SK-N-SH treated with all-trans-retinoic acid at 6 μM for 48 hours (cell line): Measurements from ENCODE around the gene CCDC187.

ENCODE experiments used
- ATAC-seq: fragments of 200-7000 bp; cut with Tn5 transposase; 3 replicates; pipeline ENCODE4 v1.9.1; 2020; ENCODE audit warnings: mild to moderate bottlenecking, moderate library complexity
- ARNTL ChIP-seq: fragments of 450-650 bp; formaldehyde crosslinking; IDR thresholded peaks from 2 replicates; pipeline ENCODE4 v1.5.0; 2020; ENCODE audit warnings: low read depth, mild to moderate bottlenecking, moderate library complexity, borderline replicate concordance
- BACH2 ChIP-seq: fragments of 250-450 bp; sonication (Bioruptor Pico); IDR thresholded peaks from 2 replicates; pipeline ENCODE4 v1.9.0; 2021; ENCODE audit warnings: mild to moderate bottlenecking, borderline replicate concordance
- CSDC2 ChIP-seq: fragments of 250-450 bp; sonication (Bioruptor Pico); IDR thresholded peaks from 2 replicates; pipeline ENCODE4 v1.5.0; 2020; ENCODE audit warnings: mild to moderate bottlenecking, moderate library complexity
- ESRRG ChIP-seq: fragments of 250-450 bp; sonication (Bioruptor Pico); IDR thresholded peaks from 2 replicates; pipeline ENCODE4 v1.6.1; 2021; ENCODE audit warnings: mild to moderate bottlenecking
- GLIS3 ChIP-seq: fragments of 250-450 bp; sonication (Bioruptor Pico); IDR thresholded peaks from 2 replicates; pipeline ENCODE4 v1.5.0; 2020; ENCODE audit warnings: mild to moderate bottlenecking, moderate library complexity
- ISL1 ChIP-seq: fragments of 250-450 bp; sonication (Bioruptor Pico); IDR thresholded peaks from 2 replicates; pipeline ENCODE4 v2.1.2; 2022; ENCODE audit warnings: mild to moderate bottlenecking, moderate library complexity
- OSR1 ChIP-seq: fragments of 250-450 bp; sonication (Bioruptor Pico); IDR thresholded peaks from 2 replicates; pipeline ENCODE4 v1.8.0; 2022; ENCODE audit warnings: moderate library complexity, mild to moderate bottlenecking, inconsistent platforms
- PPARA ChIP-seq: fragments of 250-450 bp; sonication (Bioruptor Pico); IDR thresholded peaks from 2 replicates; pipeline ENCODE4 v1.5.0; 2020; ENCODE audit warnings: mild to moderate bottlenecking, borderline replicate concordance
- RARB ChIP-seq: fragments of 250-450 bp; sonication (Bioruptor Pico); IDR thresholded peaks from 2 replicates; pipeline ENCODE4 v1.8.0; 2021; ENCODE audit warnings: mild to moderate bottlenecking, moderate library complexity
- SNAI2 ChIP-seq: fragments of 250-450 bp; sonication (Bioruptor Pico); IDR thresholded peaks from 2 replicates; pipeline ENCODE4 v1.5.0; 2020; ENCODE audit warnings: mild to moderate bottlenecking, moderate library complexity
- TCF4 ChIP-seq: fragments of 250-450 bp; sonication (Bioruptor Pico); IDR thresholded peaks from 2 replicates; pipeline ENCODE4 v1.8.0; 2021; ENCODE audit warnings: mild to moderate bottlenecking, moderate library complexity, borderline replicate concordance
- TOX ChIP-seq: fragments of 250-450 bp; sonication (Bioruptor Pico); IDR thresholded peaks from 2 replicates; pipeline ENCODE4 v1.8.0; 2021; ENCODE audit warnings: mild to moderate bottlenecking, moderate library complexity, borderline replicate concordance
- TSHZ2 ChIP-seq: fragments of 250-450 bp; sonication (Bioruptor Pico); IDR thresholded peaks from 2 replicates; pipeline ENCODE4 v1.5.0; 2020; ENCODE audit warnings: mild to moderate bottlenecking, moderate library complexity
- ZC3H10 ChIP-seq: fragments of 250-450 bp; sonication (Bioruptor Pico); IDR thresholded peaks from 2 replicates; pipeline ENCODE4 v1.5.1; 2021; ENCODE audit warnings: mild to moderate bottlenecking, moderate library complexity
- ZFP3 ChIP-seq: fragments of 250-450 bp; sonication (Bioruptor Pico); IDR thresholded peaks from 2 replicates; pipeline ENCODE4 v1.5.0; 2020; ENCODE audit warnings: mild to moderate bottlenecking, moderate library complexity
- ZNF565 ChIP-seq: fragments of 450-650 bp; formaldehyde crosslinking; conservative IDR thresholded peaks from 2 replicates; pipeline ENCODE4 v1.5.0; 2020; ENCODE audit warnings: low read depth, mild to moderate bottlenecking, moderate library complexity
- ZNF70 ChIP-seq: fragments of 450-650 bp; formaldehyde crosslinking; IDR thresholded peaks from 2 replicates; pipeline ENCODE4 v1.5.0; 2020; ENCODE audit warnings: mild to moderate bottlenecking, moderate library complexity
- ZNF8 ChIP-seq: fragments of 450-650 bp; formaldehyde crosslinking; IDR thresholded peaks from 2 replicates; pipeline ENCODE4 v1.5.0; 2020; ENCODE audit warnings: mild to moderate bottlenecking, moderate library complexity
- TF ChIP-seq, protein P1 (sequence below): fragments of 250-450 bp; sonication (Bioruptor Pico); IDR thresholded peaks from 2 replicates; pipeline ENCODE4 v1.5.1; 2021; ENCODE audit warnings: mild to moderate bottlenecking, moderate library complexity
- TF ChIP-seq, protein P2 (sequence below): fragments of 250-450 bp; sonication (Bioruptor Pico); IDR thresholded peaks from 2 replicates; pipeline ENCODE4 v1.5.1; 2020; ENCODE audit warnings: low read depth, mild to moderate bottlenecking, moderate library complexity
- TF ChIP-seq, protein P3 (sequence below): fragments of 250-450 bp; sonication (Bioruptor Pico); IDR thresholded peaks from 2 replicates; pipeline ENCODE4 v1.8.0; 2020; ENCODE audit warnings: mild to moderate bottlenecking, moderate library complexity, borderline replicate concordance
- TF ChIP-seq, protein P4 (sequence below): fragments of 250-450 bp; sonication (Bioruptor Pico); IDR thresholded peaks from 2 replicates; pipeline ENCODE4 v1.8.0; 2021; ENCODE audit warnings: low read depth, mild to moderate bottlenecking, moderate library complexity, borderline replicate concordance

The CCDC187 gene

DNA sequence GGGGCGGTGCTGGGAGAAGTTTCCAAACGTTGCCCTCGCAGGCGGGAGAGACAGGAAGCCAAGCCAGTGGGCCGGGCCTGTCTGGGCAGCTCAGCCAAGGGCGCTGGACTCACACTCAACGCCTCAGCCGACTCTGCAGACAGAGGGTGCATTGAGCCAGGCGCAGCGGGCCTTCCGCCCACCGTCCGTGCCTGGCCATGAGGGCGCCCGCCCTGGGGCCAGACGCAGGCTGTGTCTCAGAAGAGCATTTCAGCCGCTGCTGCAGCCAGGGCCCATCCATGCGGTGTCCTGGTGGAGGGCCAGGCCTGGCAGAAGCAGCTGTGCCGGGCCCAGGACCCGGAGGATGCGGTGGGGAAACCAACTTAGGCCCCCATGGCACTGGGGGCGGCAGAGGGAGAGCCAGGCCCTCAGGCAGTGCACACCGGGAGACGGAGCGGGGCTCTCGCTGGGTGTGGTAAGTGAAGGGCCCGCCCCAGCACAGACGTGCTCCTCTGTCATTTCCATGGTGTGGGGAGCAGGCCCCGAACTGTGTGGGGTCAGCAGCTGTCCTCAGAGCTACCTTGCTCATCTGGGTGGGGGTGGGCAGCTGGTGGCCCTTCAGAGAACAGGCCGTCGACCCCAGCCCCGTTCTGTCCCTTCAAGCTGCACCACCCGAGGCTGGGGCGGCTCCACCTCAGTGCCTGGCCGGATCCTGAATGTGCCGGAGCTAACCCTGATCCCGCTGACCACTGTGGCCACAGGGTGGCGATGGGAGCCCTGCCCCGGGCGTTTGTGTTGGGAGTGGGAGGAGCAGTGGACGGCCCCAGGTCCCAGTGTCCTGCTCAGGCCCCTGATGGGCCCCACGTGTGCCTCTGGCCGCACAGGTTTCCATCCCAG is 41.6 kb upstream of the CCDC187 start:
- peak; percentile 69 for ATAC-seq
- TF ChIP-seq, protein P1, sequence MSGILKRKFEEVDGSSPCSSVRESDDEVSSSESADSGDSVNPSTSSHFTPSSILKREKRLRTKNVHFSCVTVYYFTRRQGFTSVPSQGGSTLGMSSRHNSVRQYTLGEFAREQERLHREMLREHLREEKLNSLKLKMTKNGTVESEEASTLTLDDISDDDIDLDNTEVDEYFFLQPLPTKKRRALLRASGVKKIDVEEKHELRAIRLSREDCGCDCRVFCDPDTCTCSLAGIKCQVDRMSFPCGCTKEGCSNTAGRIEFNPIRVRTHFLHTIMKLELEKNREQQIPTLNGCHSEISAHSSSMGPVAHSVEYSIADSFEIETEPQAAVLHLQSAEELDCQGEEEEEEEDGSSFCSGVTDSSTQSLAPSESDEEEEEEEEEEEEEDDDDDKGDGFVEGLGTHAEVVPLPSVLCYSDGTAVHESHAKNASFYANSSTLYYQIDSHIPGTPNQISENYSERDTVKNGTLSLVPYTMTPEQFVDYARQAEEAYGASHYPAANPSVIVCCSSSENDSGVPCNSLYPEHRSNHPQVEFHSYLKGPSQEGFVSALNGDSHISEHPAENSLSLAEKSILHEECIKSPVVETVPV (CRISPR knock-in tag) = no peak
- TF ChIP-seq ZNF565 (CRISPR knock-in tag) = no peak
- TF ChIP-seq ZNF70 (CRISPR knock-in tag) = no peak
- TF ChIP-seq TSHZ2 (CRISPR knock-in tag) = no peak
- no peak for TF ChIP-seq ESRRG (CRISPR knock-in tag)
- TF ChIP-seq, protein P2, sequence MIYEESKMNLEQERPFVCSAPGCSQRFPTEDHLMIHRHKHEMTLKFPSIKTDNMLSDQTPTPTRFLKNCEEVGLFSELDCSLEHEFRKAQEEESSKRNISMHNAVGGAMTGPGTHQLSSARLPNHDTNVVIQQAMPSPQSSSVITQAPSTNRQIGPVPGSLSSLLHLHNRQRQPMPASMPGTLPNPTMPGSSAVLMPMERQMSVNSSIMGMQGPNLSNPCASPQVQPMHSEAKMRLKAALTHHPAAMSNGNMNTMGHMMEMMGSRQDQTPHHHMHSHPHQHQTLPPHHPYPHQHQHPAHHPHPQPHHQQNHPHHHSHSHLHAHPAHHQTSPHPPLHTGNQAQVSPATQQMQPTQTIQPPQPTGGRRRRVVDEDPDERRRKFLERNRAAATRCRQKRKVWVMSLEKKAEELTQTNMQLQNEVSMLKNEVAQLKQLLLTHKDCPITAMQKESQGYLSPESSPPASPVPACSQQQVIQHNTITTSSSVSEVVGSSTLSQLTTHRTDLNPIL (CRISPR knock-in tag) = no peak
- no peak for TF ChIP-seq ARNTL
- no peak for TF ChIP-seq GLIS3
- no peak for TF ChIP-seq ZNF8 (CRISPR knock-in tag)
- TF ChIP-seq, protein P3, sequence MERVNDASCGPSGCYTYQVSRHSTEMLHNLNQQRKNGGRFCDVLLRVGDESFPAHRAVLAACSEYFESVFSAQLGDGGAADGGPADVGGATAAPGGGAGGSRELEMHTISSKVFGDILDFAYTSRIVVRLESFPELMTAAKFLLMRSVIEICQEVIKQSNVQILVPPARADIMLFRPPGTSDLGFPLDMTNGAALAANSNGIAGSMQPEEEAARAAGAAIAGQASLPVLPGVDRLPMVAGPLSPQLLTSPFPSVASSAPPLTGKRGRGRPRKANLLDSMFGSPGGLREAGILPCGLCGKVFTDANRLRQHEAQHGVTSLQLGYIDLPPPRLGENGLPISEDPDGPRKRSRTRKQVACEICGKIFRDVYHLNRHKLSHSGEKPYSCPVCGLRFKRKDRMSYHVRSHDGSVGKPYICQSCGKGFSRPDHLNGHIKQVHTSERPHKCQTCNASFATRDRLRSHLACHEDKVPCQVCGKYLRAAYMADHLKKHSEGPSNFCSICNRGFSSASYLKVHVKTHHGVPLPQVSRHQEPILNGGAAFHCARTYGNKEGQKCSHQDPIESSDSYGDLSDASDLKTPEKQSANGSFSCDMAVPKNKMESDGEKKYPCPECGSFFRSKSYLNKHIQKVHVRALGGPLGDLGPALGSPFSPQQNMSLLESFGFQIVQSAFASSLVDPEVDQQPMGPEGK (CRISPR knock-in tag) = no peak
- no peak for TF ChIP-seq ZC3H10 (CRISPR knock-in tag)
- TF ChIP-seq BACH2 = no peak

DNA sequence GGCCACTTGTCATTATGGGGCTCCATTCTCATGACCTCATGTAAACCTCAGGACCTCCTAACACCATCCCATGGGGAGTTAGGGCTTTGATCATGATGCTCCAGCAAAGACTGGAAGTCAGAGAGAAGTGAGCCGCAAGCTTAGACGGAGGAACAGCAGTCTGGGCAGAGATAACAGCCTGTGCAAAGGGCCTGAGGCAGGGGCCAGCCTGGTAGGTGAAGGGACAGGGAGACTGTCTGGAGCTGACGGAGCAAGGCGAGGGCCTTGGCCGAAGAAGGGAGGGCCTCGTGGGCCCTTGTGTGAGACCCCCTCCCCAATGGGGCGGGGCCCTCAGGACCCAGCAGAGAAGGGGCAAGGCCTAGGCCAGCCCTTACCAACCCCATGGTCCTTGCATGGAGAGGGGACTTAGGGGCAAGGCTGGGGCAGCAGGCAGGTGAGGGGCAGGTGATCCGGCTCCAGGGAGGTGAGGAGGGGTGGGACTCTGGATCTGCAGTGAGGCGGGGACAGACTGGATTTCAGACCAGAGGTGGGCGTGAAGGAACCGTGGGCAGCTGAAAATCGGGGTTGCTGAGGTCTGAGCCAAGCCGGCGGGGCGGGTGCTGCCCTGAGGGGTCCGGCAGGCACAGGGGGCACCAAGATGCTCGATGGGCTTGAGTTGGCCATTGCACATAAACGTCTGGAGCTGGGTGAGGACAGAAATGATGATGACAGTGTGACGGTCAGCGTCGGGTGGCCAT is 40.8 kb upstream of the CCDC187 start:
- TF ChIP-seq OSR1 (CRISPR knock-in tag) (no peak), PPARA (CRISPR knock-in tag) (no peak), TOX (CRISPR knock-in tag) (no peak), TSHZ2 (CRISPR knock-in tag) (no peak), SNAI2 (CRISPR knock-in tag) (no peak), CSDC2 (CRISPR knock-in tag) (no peak), ZC3H10 (CRISPR knock-in tag) (no peak), ARNTL (no peak), ESRRG (CRISPR knock-in tag) (no peak), ZNF8 (CRISPR knock-in tag) (no peak), RARB (CRISPR knock-in tag) (no peak), ISL1 (CRISPR knock-in tag) (no peak), ZNF565 (CRISPR knock-in tag) (no peak), ZFP3 (CRISPR knock-in tag) (no peak), TCF4 (CRISPR knock-in tag) (no peak), ZNF70 (CRISPR knock-in tag) (no peak), GLIS3 (no peak)
- TF ChIP-seq, protein P2 (CRISPR knock-in tag) = no peak
- TF ChIP-seq, protein P1 (CRISPR knock-in tag) = no peak
- TF ChIP-seq, protein P4, sequence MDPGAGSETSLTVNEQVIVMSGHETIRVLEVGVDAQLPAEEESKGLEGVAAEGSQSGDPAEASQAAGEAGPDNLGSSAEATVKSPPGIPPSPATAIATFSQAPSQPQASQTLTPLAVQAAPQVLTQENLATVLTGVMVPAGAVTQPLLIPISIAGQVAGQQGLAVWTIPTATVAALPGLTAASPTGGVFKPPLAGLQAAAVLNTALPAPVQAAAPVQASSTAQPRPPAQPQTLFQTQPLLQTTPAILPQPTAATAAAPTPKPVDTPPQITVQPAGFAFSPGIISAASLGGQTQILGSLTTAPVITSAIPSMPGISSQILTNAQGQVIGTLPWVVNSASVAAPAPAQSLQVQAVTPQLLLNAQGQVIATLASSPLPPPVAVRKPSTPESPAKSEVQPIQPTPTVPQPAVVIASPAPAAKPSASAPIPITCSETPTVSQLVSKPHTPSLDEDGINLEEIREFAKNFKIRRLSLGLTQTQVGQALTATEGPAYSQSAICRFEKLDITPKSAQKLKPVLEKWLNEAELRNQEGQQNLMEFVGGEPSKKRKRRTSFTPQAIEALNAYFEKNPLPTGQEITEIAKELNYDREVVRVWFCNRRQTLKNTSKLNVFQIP (CRISPR knock-in tag) = no peak
- no peak for ATAC-seq
